Measurements from ENCODE around the gene DCUN1D3.

Gene DCUN1D3

GRCh38 chr16:20918486-20919239 lies 18.5 kb upstream of the DCUN1D3 start:
- DNase-seq, result no peak

- DNase-seq, result no peak
Observed at GRCh38 chr16:20916942-20917341, 16.8 kb upstream of the DCUN1D3 start.

GRCh38 chr16:20916289-20916688 lies 16.1 kb upstream of the DCUN1D3 start:
- no peak for DNase-seq

- DNase-seq, result no peak
Observed at GRCh38 chr16:20911361-20911760, 11.2 kb upstream of the DCUN1D3 start.

- no peak for DNase-seq
Observed at GRCh38 chr16:20910781-20911321, 10.7 kb upstream of the DCUN1D3 start.

GRCh38 chr16:20906341-20907255 lies 6.4 kb upstream of the DCUN1D3 start:
- DNase-seq, result no peak

GRCh38 chr16:20905576-20905975 lies 5.4 kb upstream of the DCUN1D3 start:
- no peak for DNase-seq

GRCh38 chr16:20904507-20905081 lies 4.4 kb upstream of the DCUN1D3 start:
- DNase-seq, result no peak

- DNase-seq, result no peak
Observed at GRCh38 chr16:20903899-20904506, 3.8 kb upstream of the DCUN1D3 start.

- no peak for DNase-seq
Observed at GRCh38 chr16:20903116-20903898, 3.1 kb upstream of the DCUN1D3 start.

- DNase-seq, result no peak
Observed at GRCh38 chr16:20902426-20902825, 2.3 kb upstream of the DCUN1D3 start.

- DNase-seq, result no peak
Observed at GRCh38 chr16:20901436-20902112, 1.4 kb upstream of the DCUN1D3 start.

GRCh38 chr16:20901068-20901435 lies 894 bp upstream of the DCUN1D3 start:
- DNase-seq, result no peak

GRCh38 chr16:20899477-20900298 lies 470 bp downstream of the DCUN1D3 start:
- DNase-seq, result no peak

GRCh38 chr16:20899071-20899470 lies 1.1 kb downstream of the DCUN1D3 start:
- DNase-seq, result no peak

GRCh38 chr16:20897922-20898321 lies 2.2 kb downstream of the DCUN1D3 start:
- DNase-seq, result no peak

- no peak for DNase-seq
Observed at GRCh38 chr16:20897253-20897897, 2.8 kb downstream of the DCUN1D3 start.

- DNase-seq, result no peak
Observed at GRCh38 chr16:20894388-20894787, 5.8 kb downstream of the DCUN1D3 start.

GRCh38 chr16:20889625-20890275 lies 10.4 kb downstream of the DCUN1D3 start:
- DNase-seq, result no peak

GRCh38 chr16:20887207-20887606 lies 13.0 kb downstream of the DCUN1D3 start:
- DNase-seq, result no peak

All from activated naive CD4-positive, alpha-beta T cell (primary cell).